Vagina (tissue), 2 donors: Measurements from ENCODE around the gene UBE2E3. TPM values are rescaled to one million over a fixed set of nuclear protein-coding genes. Genes with fewer than 3 reads are reported as not detected.
A peak's percentile ranks its signal among the peaks of the same experiment; 100 is the strongest.

Source experiments
- DNase-seq, 2 donors: peaks; one replicate each; pipeline ENCODE4 v3.0.0-alpha.2; 2017; ENCODE audit errors: extremely low spot score in 2 of 2
- H3K27ac ChIP-seq: fragments of 200-600 bp; sonication (generic); one replicate; pipeline ENCODE4 v1.5.1; 2019
- H3K27me3 ChIP-seq: fragments of 200-600 bp; sonication (generic); one replicate; pipeline ENCODE4 v1.5.1; 2019
- H3K36me3 ChIP-seq, 2 donors: fragments of 200-600 bp; sonication (generic); one replicate each; pipeline ENCODE4 v1.5.1; 2017 to 2019
- H3K4me1 ChIP-seq: fragments of 200-600 bp; sonication (generic); one replicate; pipeline ENCODE4 v1.5.1; 2019
- H3K4me3 ChIP-seq, 2 donors: fragments of 200-600 bp; sonication (generic); 1 replicate in 1 of 2; 2 replicates in 1 of 2; pipeline ENCODE4 v1.5.1; 2016 to 2019
- H3K9me3 ChIP-seq: fragments of 200-600 bp; sonication (generic); one replicate; pipeline ENCODE4 v1.5.1; 2019
- POLR2A ChIP-seq, 2 donors: fragments of 450-650 bp; IDR thresholded peaks; one replicate each; pipeline ENCODE4 v1.6.1; 2017; ENCODE audit warnings: antibody characterized with exemption in 2 of 2, mild to moderate bottlenecking in 2 of 2, moderate library complexity in 2 of 2
- POLR2AphosphoS5 ChIP-seq, 2 donors: sonication (generic); formaldehyde crosslinking; IDR thresholded peaks; one replicate each; pipeline ENCODE4 v1.9.0; 2017; ENCODE audit warnings: antibody characterized with exemption in 2 of 2, mild to moderate bottlenecking in 2 of 2, low read depth in 1 of 2; ENCODE audit not compliant: insufficient read depth in 1 of 2
- intact Hi-C: fragments of 100-400 bp; cut with DNase I; formaldehyde crosslinking; loops from one replicate; pipeline ENCODE4 v1.15.1; 2023
- total RNA-seq: library from RNA; depleted of rRNA; stranded (reverse); fragments of >200 nt; gene quantifications from one replicate; pipeline ENCODE4 v1.2.3, GENCODE V29; 2016
- TF ChIP-seq, protein P1 (sequence below), 3 experiments: fragments of 450-650 bp in 2 of 3; fragments of 200-600 bp in 1 of 3; sonication (generic) in 1 of 3; IDR thresholded peaks; one replicate each; pipeline ENCODE4 v1.5.1; 2017 to 2019; ENCODE audit warnings: antibody characterized with exemption in 3 of 3, mild to moderate bottlenecking in 2 of 3, moderate library complexity in 2 of 3

Gene UBE2E3
- total RNA-seq, 1 donor from 2014 or later: 59.9 TPM

DNA sequence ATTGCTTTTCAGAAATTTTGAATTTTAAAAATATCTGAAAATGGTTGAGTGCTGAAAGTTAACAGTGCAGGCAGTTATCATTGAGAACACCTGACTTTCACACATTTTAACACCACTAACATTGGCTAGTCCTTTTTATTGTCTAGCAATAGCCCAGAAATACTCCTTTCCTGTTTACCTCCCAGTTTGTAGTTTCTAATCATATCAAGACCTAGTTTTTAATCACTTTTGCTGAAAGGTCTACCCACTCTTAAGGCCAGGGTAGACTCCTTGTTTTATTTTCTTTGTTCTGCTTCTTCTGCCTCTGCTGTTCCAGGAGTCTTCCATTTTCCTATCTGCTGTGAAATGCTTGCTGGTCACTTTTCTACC is 72.1 kb downstream of the UBE2E3 start:
- Histone ChIP-seq H3K36me3 (no peaks in the 10 kb centered on the region), H3K4me3 (no peak overlapping the region), H3K27me3 (no peaks in the 10 kb centered on the region), H3K4me1 (peaks cover 11% of the 10 kb centered on the region), H3K27ac (no peak overlapping the region), H3K9me3 (no peaks in the 10 kb centered on the region)
- no peak for DNase-seq
- intact Hi-C loops: no loop called here
- TF ChIP-seq, protein P1, sequence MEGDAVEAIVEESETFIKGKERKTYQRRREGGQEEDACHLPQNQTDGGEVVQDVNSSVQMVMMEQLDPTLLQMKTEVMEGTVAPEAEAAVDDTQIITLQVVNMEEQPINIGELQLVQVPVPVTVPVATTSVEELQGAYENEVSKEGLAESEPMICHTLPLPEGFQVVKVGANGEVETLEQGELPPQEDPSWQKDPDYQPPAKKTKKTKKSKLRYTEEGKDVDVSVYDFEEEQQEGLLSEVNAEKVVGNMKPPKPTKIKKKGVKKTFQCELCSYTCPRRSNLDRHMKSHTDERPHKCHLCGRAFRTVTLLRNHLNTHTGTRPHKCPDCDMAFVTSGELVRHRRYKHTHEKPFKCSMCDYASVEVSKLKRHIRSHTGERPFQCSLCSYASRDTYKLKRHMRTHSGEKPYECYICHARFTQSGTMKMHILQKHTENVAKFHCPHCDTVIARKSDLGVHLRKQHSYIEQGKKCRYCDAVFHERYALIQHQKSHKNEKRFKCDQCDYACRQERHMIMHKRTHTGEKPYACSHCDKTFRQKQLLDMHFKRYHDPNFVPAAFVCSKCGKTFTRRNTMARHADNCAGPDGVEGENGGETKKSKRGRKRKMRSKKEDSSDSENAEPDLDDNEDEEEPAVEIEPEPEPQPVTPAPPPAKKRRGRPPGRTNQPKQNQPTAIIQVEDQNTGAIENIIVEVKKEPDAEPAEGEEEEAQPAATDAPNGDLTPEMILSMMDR (IDR thresholded peaks at IDR 0.05): no peak
- no peak for TF ChIP-seq POLR2AphosphoS5 (IDR thresholded peaks at IDR 0.05; ENCODE audit: insufficient read depth in 1 of 2, low read depth in 1 of 2)
- no peak for TF ChIP-seq POLR2A (IDR thresholded peaks at IDR 0.05)

DNA sequence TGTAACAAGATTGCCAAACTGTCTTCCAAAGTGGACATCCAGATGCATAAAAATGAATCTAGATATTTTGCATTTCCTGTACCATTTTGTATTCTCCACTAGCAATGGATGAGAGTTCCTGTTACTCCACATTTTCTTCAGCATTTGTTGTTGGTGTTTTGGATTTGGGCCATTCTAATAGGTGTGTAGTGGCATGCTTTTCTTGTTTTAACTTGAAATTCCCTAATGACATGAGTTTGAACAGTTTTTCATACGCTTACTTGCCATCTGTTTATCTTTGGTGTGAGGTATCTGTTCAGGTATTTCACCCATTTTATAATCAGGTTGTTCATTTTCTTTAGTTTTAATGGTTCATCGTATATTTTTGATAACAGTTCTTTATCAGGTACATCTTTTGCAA is 73.9 kb downstream of the UBE2E3 start:
- Histone ChIP-seq H3K36me3 (no peaks in the 10 kb centered on the region), H3K4me1 (peaks cover 11% of the 10 kb centered on the region), H3K9me3 (no peaks in the 10 kb centered on the region), H3K27ac (no peak overlapping the region), H3K27me3 (no peaks in the 10 kb centered on the region), H3K4me3 (no peak overlapping the region)
- intact Hi-C loops: no loop called here
- TF ChIP-seq, protein P1 (IDR thresholded peaks at IDR 0.05): no peak
- TF ChIP-seq POLR2AphosphoS5 (IDR thresholded peaks at IDR 0.05; ENCODE audit: insufficient read depth in 1 of 2, low read depth in 1 of 2) (no peak), POLR2A (IDR thresholded peaks at IDR 0.05) (no peak)
- DNase-seq: no peak

DNA sequence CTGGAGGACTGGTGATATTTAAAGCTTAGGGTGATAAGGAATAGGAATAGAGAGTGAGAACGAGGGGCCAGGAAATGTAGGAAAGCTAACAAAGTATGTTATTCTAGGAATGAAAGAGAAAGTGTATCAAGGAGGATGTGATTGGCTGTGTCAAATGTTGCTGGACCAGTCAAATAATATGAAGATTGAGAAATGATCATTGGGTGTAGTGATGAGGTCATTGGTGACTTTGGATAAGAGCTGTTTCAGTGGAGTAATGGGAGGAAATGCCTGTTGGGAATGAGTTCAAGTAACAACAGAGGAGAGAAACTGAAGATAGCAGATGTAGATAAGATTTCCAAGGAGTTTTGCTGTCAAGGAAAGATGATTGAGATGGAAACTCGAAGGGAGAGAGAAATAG is 74.4 kb downstream of the UBE2E3 start:
- no peaks in the 10 kb centered on the region for H3K36me3 ChIP-seq
- no peak overlapping the region for H3K4me3 ChIP-seq
- TF ChIP-seq, protein P1 (IDR thresholded peaks at IDR 0.05): no peak
- TF ChIP-seq POLR2A (IDR thresholded peaks at IDR 0.05) (no peak), POLR2AphosphoS5 (IDR thresholded peaks at IDR 0.05; ENCODE audit: insufficient read depth in 1 of 2, low read depth in 1 of 2) (no peak)
- DNase-seq: no peak
- H3K27me3 ChIP-seq: no peaks in the 10 kb centered on the region
- H3K27ac ChIP-seq: no peak overlapping the region
- peaks cover 11% of the 10 kb centered on the region for H3K4me1 ChIP-seq
- no peaks in the 10 kb centered on the region for H3K9me3 ChIP-seq
- intact Hi-C loops: no loop called here

DNA sequence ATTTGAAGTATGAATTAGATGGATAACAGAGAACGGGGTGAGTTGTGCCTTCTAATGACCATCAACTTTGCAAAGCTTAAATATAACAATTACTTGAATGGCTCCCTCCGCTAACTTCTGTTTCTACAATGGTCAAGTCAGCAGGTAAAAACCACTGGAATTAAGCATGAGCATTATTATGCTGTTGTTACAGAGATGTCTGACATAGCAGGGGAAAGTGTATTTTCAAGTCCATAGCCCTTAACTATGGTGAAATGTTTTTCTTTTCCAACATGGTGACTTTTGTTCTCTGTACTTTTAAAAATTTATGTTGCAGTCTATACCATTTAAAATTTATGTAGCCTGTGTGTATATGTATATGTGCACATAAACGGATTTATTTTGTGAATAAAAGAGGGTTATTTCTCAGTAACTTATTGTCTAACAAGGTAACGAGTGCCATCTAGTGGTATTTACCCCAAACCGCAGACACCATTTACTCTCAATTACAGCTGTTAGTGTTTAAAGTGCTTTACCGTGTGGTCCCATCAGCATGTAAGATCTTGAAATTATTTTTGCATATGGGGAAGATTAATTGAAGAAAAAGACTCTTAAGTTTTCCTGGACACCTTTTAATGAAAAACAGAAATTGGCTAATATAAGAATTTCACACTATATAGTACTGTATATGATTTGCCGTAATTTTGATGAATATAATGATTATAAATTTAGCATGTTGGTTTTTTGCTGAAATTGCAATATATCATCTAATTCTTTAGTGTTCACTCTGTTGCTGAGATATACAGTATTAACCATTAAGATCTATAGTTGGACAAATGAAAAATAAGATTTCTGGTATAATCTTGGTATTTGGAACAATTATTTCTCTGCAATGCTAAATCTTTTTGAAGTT is 78.2 kb downstream of the UBE2E3 start:
- H3K27ac ChIP-seq: no peak overlapping the region
- intact Hi-C loops: no loop called here
- H3K4me3 ChIP-seq: no peak overlapping the region
- no peaks in the 10 kb centered on the region for H3K9me3 ChIP-seq
- no peak for DNase-seq
- H3K36me3 ChIP-seq: no peaks in the 10 kb centered on the region
- no peaks in the 10 kb centered on the region for H3K4me1 ChIP-seq
- no peaks in the 10 kb centered on the region for H3K27me3 ChIP-seq
- no peak for TF ChIP-seq POLR2A (IDR thresholded peaks at IDR 0.05)
- TF ChIP-seq, protein P1 (IDR thresholded peaks at IDR 0.05): peak in 2 of 3 experiments; percentile 38 to 42

DNA sequence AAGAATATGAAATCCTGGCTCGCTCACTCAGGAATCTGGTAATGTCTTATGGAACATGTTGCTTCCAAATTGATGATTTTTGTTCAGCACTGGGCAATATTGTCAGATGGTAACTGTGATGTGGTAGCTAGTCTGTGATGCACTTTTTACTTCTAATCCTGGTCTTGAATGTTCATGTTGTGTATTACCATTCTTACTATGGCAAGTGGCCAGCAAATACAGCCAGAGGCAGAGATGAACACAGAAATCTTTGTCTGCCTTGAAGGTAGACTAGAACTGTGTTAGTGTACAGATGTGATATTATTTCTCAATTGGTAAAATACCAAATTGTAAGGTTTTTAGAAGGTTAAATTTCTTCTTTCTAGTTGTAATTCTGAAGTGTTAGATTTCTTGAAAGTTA is 83.3 kb downstream of the UBE2E3 start:
- no peaks in the 10 kb centered on the region for H3K9me3 ChIP-seq
- H3K4me3 ChIP-seq: no peak overlapping the region
- no peaks in the 10 kb centered on the region for H3K27me3 ChIP-seq
- H3K27ac ChIP-seq: no peak overlapping the region
- no peak for DNase-seq
- TF ChIP-seq POLR2AphosphoS5 (IDR thresholded peaks at IDR 0.05; ENCODE audit: insufficient read depth in 1 of 2, low read depth in 1 of 2) (no peak), POLR2A (IDR thresholded peaks at IDR 0.05) (no peak)
- TF ChIP-seq, protein P1 (IDR thresholded peaks at IDR 0.05): no peak
- no peaks in the 10 kb centered on the region for H3K4me1 ChIP-seq
- H3K36me3 ChIP-seq: no peaks in the 10 kb centered on the region
- intact Hi-C loops: no loop called here
